Midbrain (tissue), 1 donor: ENCODE measurements around the gene ZFP36L1.

ENCODE experiments used
- DNase-seq: peaks from one replicate; lab custom pipeline; 2025; lab: John Stamatoyannopoulos, UW

The ZFP36L1 gene

DNA sequence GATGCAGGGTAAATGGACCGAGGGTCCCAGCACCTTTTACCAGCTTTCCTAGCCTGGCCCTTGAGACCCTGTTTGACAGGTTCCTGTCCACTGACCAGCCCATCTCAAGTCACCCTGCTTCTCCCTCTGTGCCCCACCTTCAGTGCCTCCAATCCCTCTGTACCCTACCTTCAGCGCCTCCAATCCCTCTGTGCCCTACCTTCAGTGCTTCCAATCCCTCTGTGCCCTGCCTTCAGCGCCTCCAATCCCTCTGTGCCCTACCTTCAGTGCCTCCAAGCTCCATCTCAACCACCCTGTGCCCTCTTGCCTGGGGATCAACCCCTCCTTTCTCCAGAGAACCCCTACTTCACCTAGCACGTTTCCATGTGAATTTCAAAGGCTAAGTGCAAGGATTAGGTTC, 54.3 kb downstream of the ZFP36L1 start:
- no peak for DNase-seq
